Measurements from ENCODE around the gene GAREM2. TPM values are rescaled to one million over a fixed set of nuclear protein-coding genes. Genes with fewer than 3 reads are reported as not detected.
A peak's percentile ranks its signal among the peaks of the same experiment; 100 is the strongest.
"Not testable (repeated sequence)": the region's sequence is repeated elsewhere in the genome, so short reads cannot be mapped to it uniquely, and the experiment has no call there.

The GAREM2 gene
- total and polyA plus RNA-seq, 2 donors from 2014 or later = 1.2 to 3.2 TPM

GRCh38 chr2:26164641-26165211 lies 8.2 kb upstream of the GAREM2 start:
- TF ChIP-seq CTCF (IDR thresholded peaks at IDR 0.05; ENCODE audit: borderline replicate concordance, extremely low read depth, insufficient read depth) = no peak
- FAIRE-seq = no peak
- intact Hi-C loops (cut with DNase I) = no loop called here
- DNase-seq = no peak
- Histone ChIP-seq H3K36me3 (ENCODE audit: control insufficient read depth in 2 of 3, insufficient read depth in 3 of 3, low read length in 3 of 3) (no peaks in the 10 kb centered on the region), H3K9me3 (ENCODE audit: control insufficient read depth in 2 of 3, insufficient read depth in 1 of 3, low read length in 3 of 3) (no peaks in the 10 kb centered on the region), H3K9ac (ENCODE audit: low read length in 3 of 3) (no peak overlapping the region), H3K4me1 (ENCODE audit: control insufficient read depth in 2 of 3, insufficient read depth in 2 of 3, low read depth in 1 of 3, low read length in 3 of 3) (peaks cover 0 to 5% (median 0%) of the 10 kb centered on the region in 3 donors), H3K27me3 (ENCODE audit: control insufficient read depth, insufficient read depth, low read length) (no peaks in the 10 kb centered on the region), H3K27ac (ENCODE audit: low read depth in 2 of 2, low read length in 2 of 2) (peak overlapping the region; percentile 1 to 55), H3K4me3 (ENCODE audit: low read length in 3 of 3) (peak overlapping the region in 1 of 3 donors; percentile 41)

GRCh38 chr2:26165403-26165802 lies 7.5 kb upstream of the GAREM2 start:
- no peak for TF ChIP-seq CTCF (IDR thresholded peaks at IDR 0.05; ENCODE audit: borderline replicate concordance, extremely low read depth, insufficient read depth)
- FAIRE-seq = no peak
- Histone ChIP-seq H3K9ac (ENCODE audit: low read length in 3 of 3) (no peak overlapping the region), H3K27ac (ENCODE audit: low read depth in 2 of 2, low read length in 2 of 2) (no peak overlapping the region), H3K9me3 (ENCODE audit: control insufficient read depth in 2 of 3, insufficient read depth in 1 of 3, low read length in 3 of 3) (no peaks in the 10 kb centered on the region), H3K4me1 (ENCODE audit: control insufficient read depth in 2 of 3, insufficient read depth in 2 of 3, low read depth in 1 of 3, low read length in 3 of 3) (peaks cover 0 to 5% (median 0%) of the 10 kb centered on the region in 3 donors), H3K27me3 (ENCODE audit: control insufficient read depth, insufficient read depth, low read length) (no peaks in the 10 kb centered on the region), H3K4me3 (ENCODE audit: low read length in 3 of 3) (no peak overlapping the region), H3K36me3 (ENCODE audit: control insufficient read depth in 2 of 3, insufficient read depth in 3 of 3, low read length in 3 of 3) (no peaks in the 10 kb centered on the region)
- no peak for DNase-seq
- intact Hi-C loops (cut with DNase I) = no loop called here

GRCh38 chr2:26166541-26166940 lies 6.3 kb upstream of the GAREM2 start:
- H3K9ac ChIP-seq (ENCODE audit: low read length in 3 of 3); H3K4me1 ChIP-seq (ENCODE audit: control insufficient read depth in 2 of 3, insufficient read depth in 2 of 3, low read depth in 1 of 3, low read length in 3 of 3); H3K27ac ChIP-seq (ENCODE audit: low read depth in 2 of 2, low read length in 2 of 2); DNase-seq; FAIRE-seq; H3K4me3 ChIP-seq (ENCODE audit: low read length in 3 of 3); H3K9me3 ChIP-seq (ENCODE audit: control insufficient read depth in 2 of 3, insufficient read depth in 1 of 3, low read length in 3 of 3); H3K27me3 ChIP-seq (ENCODE audit: control insufficient read depth, insufficient read depth, low read length); H3K36me3 ChIP-seq (ENCODE audit: control insufficient read depth in 2 of 3, insufficient read depth in 3 of 3, low read length in 3 of 3); intact Hi-C loops (cut with DNase I): not testable (repeated sequence)

- FAIRE-seq (no peak), DNase-seq (no peak)
- intact Hi-C loops (cut with DNase I) = no loop called here
- Histone ChIP-seq H3K4me3 (ENCODE audit: low read length in 3 of 3) (no peak overlapping the region), H3K27ac (ENCODE audit: low read depth in 2 of 2, low read length in 2 of 2) (no peak overlapping the region), H3K36me3 (ENCODE audit: control insufficient read depth in 2 of 3, insufficient read depth in 3 of 3, low read length in 3 of 3) (no peaks in the 10 kb centered on the region), H3K4me1 (ENCODE audit: control insufficient read depth in 2 of 3, insufficient read depth in 2 of 3, low read depth in 1 of 3, low read length in 3 of 3) (peaks cover 0 to 5% (median 0%) of the 10 kb centered on the region in 3 donors), H3K9me3 (ENCODE audit: control insufficient read depth in 2 of 3, insufficient read depth in 1 of 3, low read length in 3 of 3) (no peaks in the 10 kb centered on the region), H3K27me3 (ENCODE audit: control insufficient read depth, insufficient read depth, low read length) (no peaks in the 10 kb centered on the region), H3K9ac (ENCODE audit: low read length in 3 of 3) (no peak overlapping the region)
- no peak for TF ChIP-seq CTCF (IDR thresholded peaks at IDR 0.05; ENCODE audit: borderline replicate concordance, extremely low read depth, insufficient read depth)
These were observed 4.1 kb upstream of the GAREM2 start for GRCh38 chr2:26168785-26169184.

Data from kidney (tissue), 14 donors.